Stimulated activated CD8-positive, alpha-beta memory T cell treated with anti-CD3 and anti-CD28 coated beads, Interleukin-15, amount 100 ng/mL, for 48 hours (primary cell): ENCODE data around the gene KLHL22.

ENCODE experiments used
- DNase-seq, 2 donors: peaks; one replicate each; pipeline ENCODE4 v3.0.0-alpha.2; 2020; ENCODE audit warnings: low read depth in 2 of 2

KLHL22 gene

GRCh38 chr22:20433191-20433590 is 62.4 kb downstream of the KLHL22 start:
- DNase-seq = no peak

- no peak for DNase-seq
Measured at GRCh38 chr22:20432244-20432686, 63.3 kb downstream of the KLHL22 start.

- no peak for DNase-seq
Measured at GRCh38 chr22:20431511-20432192, 63.9 kb downstream of the KLHL22 start.

- DNase-seq = peak in 1 of 2 donors; percentile 46
Measured at GRCh38 chr22:20430720-20431510, 64.7 kb downstream of the KLHL22 start.

GRCh38 chr22:20430101-20430719 is 65.4 kb downstream of the KLHL22 start:
- no peak for DNase-seq

GRCh38 chr22:20429254-20430100 is 66.1 kb downstream of the KLHL22 start:
- DNase-seq = peak; percentile 55 to 67

- no peak for DNase-seq
Measured at GRCh38 chr22:20428496-20429253, 66.9 kb downstream of the KLHL22 start.

- no peak for DNase-seq
Measured at GRCh38 chr22:20427945-20428417, 67.6 kb downstream of the KLHL22 start.

- DNase-seq = no peak
Measured at GRCh38 chr22:20427104-20427944, 68.3 kb downstream of the KLHL22 start.

GRCh38 chr22:20426259-20426615 is 69.4 kb downstream of the KLHL22 start:
- DNase-seq = no peak

GRCh38 chr22:20425566-20426258 is 69.9 kb downstream of the KLHL22 start:
- no peak for DNase-seq

- DNase-seq = no peak
Measured at GRCh38 chr22:20424932-20425565, 70.5 kb downstream of the KLHL22 start.

- DNase-seq = no peak
Measured at GRCh38 chr22:20424568-20424931, 71.0 kb downstream of the KLHL22 start.

GRCh38 chr22:20423906-20424551 is 71.6 kb downstream of the KLHL22 start:
- no peak for DNase-seq

GRCh38 chr22:20423008-20423905 is 72.3 kb downstream of the KLHL22 start:
- no peak for DNase-seq

- no peak for DNase-seq
Measured at GRCh38 chr22:20422271-20423007, 73.2 kb downstream of the KLHL22 start.

- no peak for DNase-seq
Measured at GRCh38 chr22:20421507-20421874, 74.1 kb downstream of the KLHL22 start.
